ENCODE data around the gene KRTAP2-3. TPM values are rescaled to one million over a fixed set of nuclear protein-coding genes. Genes with fewer than 3 reads are reported as not detected.

Gene KRTAP2-3
- total RNA-seq, 1 experiment from 2014 or later = not detected

- Histone ChIP-seq H3K4me1 (no peaks in the 10 kb centered on the region; the same call in 1 of the 2 replicates), H3K4me3 (no peak within 1 kb of the TSS), H3K36me3 (no peaks in the 10 kb centered on the region), H3K9me3 (replicated peaks) (no peaks in the 10 kb centered on the region), H3K27ac (no peak within 1 kb of the TSS), H3K27me3 (no peaks in the 10 kb centered on the region)
- DNase-seq = no peak
Measured at GRCh38 chr17:41029633-41030245, 30.2 kb downstream of the KRTAP2-3 start, which contains the start of gene KRTAP1-4. Gene KRTAP1-4, minus strand, starts transcription at chr17:41030195. Its CDS starts 117 bp downstream, at chr17:41030078.

- peak; percentile 24 to 36 for DNase-seq
- Histone ChIP-seq H3K4me1 (no peaks in the 10 kb centered on the region), H3K4me3 (no peak within 1 kb of the TSS), H3K27me3 (no peaks in the 10 kb centered on the region), H3K27ac (no peak within 1 kb of the TSS), H3K36me3 (no peaks in the 10 kb centered on the region), H3K9me3 (replicated peaks) (0 out of 2 replicates have a peak, but pooled peaks cover 5% of the 10 kb centered on the region)
Measured at GRCh38 chr17:41026715-41027471, 33.0 kb downstream of the KRTAP2-3 start, which contains the start of gene KRTAP1-5. Gene KRTAP1-5, minus strand, starts transcription at chr17:41027208. Its CDS starts 53 bp downstream, at chr17:41027155.

GRCh38 chr17:41024697-41025096 lies 35.2 kb downstream of the KRTAP2-3 start:
- H3K4me1 ChIP-seq = no peaks in the 10 kb centered on the region
- DNase-seq = no peak
- no peaks in the 10 kb centered on the region for H3K27me3 ChIP-seq
- no peak overlapping the region for H3K4me3 ChIP-seq
- H3K9me3 ChIP-seq (replicated peaks) = 0 out of 2 replicates have a peak, but pooled peaks cover 5% of the 10 kb centered on the region
- H3K27ac ChIP-seq = no peak overlapping the region
- no peaks in the 10 kb centered on the region for H3K36me3 ChIP-seq

- no peak for DNase-seq
- Histone ChIP-seq H3K4me3 (no peak overlapping the region), H3K27ac (no peak overlapping the region), H3K4me1 (no peaks in the 10 kb centered on the region), H3K9me3 (replicated peaks) (0 out of 2 replicates have a peak, but pooled peaks cover 5% of the 10 kb centered on the region), H3K27me3 (no peaks in the 10 kb centered on the region), H3K36me3 (no peaks in the 10 kb centered on the region)
Measured at GRCh38 chr17:41020336-41020735, 39.6 kb downstream of the KRTAP2-3 start.

- Histone ChIP-seq H3K4me1 (no peaks in the 10 kb centered on the region), H3K36me3 (no peaks in the 10 kb centered on the region), H3K4me3 (no peak overlapping the region), H3K27ac (no peak overlapping the region), H3K27me3 (no peaks in the 10 kb centered on the region), H3K9me3 (replicated peaks) (0 out of 2 replicates have a peak, but pooled peaks cover 5% of the 10 kb centered on the region)
- no peak for DNase-seq
Measured at GRCh38 chr17:41019415-41019814, 40.5 kb downstream of the KRTAP2-3 start.

GRCh38 chr17:41018541-41018940 lies 41.4 kb downstream of the KRTAP2-3 start:
- peaks cover 8% of the 10 kb centered on the region for H3K4me1 ChIP-seq
- no peak overlapping the region for H3K4me3 ChIP-seq
- H3K27me3 ChIP-seq = no peaks in the 10 kb centered on the region
- H3K9me3 ChIP-seq (replicated peaks) = 0 out of 2 replicates have a peak, but pooled peaks cover 5% of the 10 kb centered on the region
- no peak for DNase-seq
- H3K36me3 ChIP-seq = no peaks in the 10 kb centered on the region
- H3K27ac ChIP-seq = no peak overlapping the region

GRCh38 chr17:41016578-41017215 lies 43.2 kb downstream of the KRTAP2-3 start:
- H3K36me3 ChIP-seq = no peaks in the 10 kb centered on the region
- no peak overlapping the region for H3K27ac ChIP-seq
- DNase-seq = no peak

GRCh38 chr17:41015454-41015853 lies 44.5 kb downstream of the KRTAP2-3 start:
- no peaks in the 10 kb centered on the region for H3K9me3 ChIP-seq (replicated peaks)
- H3K27me3 ChIP-seq = no peaks in the 10 kb centered on the region
- no peak for DNase-seq
- no peak overlapping the region for H3K4me3 ChIP-seq
- H3K36me3 ChIP-seq = no peaks in the 10 kb centered on the region
- no peak overlapping the region for H3K27ac ChIP-seq
- H3K4me1 ChIP-seq = peaks cover 17% of the 10 kb centered on the region

More at GRCh38 chr17:41016578-41017215, 43.2 kb downstream of the KRTAP2-3 start:
- Histone ChIP-seq H3K9me3 (replicated peaks) (no peaks in the 10 kb centered on the region), H3K27me3 (no peaks in the 10 kb centered on the region), H3K4me3 (no peak overlapping the region), H3K4me1 (peaks cover 17% of the 10 kb centered on the region)

GRCh38 chr17:41013606-41014005 lies 46.3 kb downstream of the KRTAP2-3 start:
- peak; percentile 24 to 49 for DNase-seq
- H3K9me3 ChIP-seq (replicated peaks) = no peaks in the 10 kb centered on the region
- H3K27me3 ChIP-seq = no peaks in the 10 kb centered on the region
- peaks cover 17% of the 10 kb centered on the region for H3K4me1 ChIP-seq
- H3K4me3 ChIP-seq = no peak overlapping the region
- H3K27ac ChIP-seq = peak overlapping the region; percentile 55; the same call in 1 of the 2 replicates
- no peaks in the 10 kb centered on the region for H3K36me3 ChIP-seq

- H3K4me1 ChIP-seq = peaks cover 17% of the 10 kb centered on the region
- no peaks in the 10 kb centered on the region for H3K9me3 ChIP-seq (replicated peaks)
- no peaks in the 10 kb centered on the region for H3K36me3 ChIP-seq
- no peaks in the 10 kb centered on the region for H3K27me3 ChIP-seq
- no peak for DNase-seq
- no peak overlapping the region for H3K4me3 ChIP-seq
- H3K27ac ChIP-seq = peak overlapping the region; percentile 55
Measured at GRCh38 chr17:41013181-41013580, 46.7 kb downstream of the KRTAP2-3 start.

- H3K27ac ChIP-seq = peak overlapping the region; percentile 55
- no peaks in the 10 kb centered on the region for H3K9me3 ChIP-seq (replicated peaks)
- H3K4me1 ChIP-seq = peaks cover 17% of the 10 kb centered on the region
- peak; percentile 21 to 71 for DNase-seq
- H3K4me3 ChIP-seq = no peak overlapping the region
- no peaks in the 10 kb centered on the region for H3K36me3 ChIP-seq
- H3K27me3 ChIP-seq = no peaks in the 10 kb centered on the region
Measured at GRCh38 chr17:41012326-41013120, 47.4 kb downstream of the KRTAP2-3 start.

- Histone ChIP-seq H3K9me3 (replicated peaks) (no peaks in the 10 kb centered on the region), H3K4me1 (peaks cover 17% of the 10 kb centered on the region), H3K27ac (no peak overlapping the region), H3K36me3 (no peaks in the 10 kb centered on the region), H3K4me3 (no peak overlapping the region), H3K27me3 (no peaks in the 10 kb centered on the region)
- DNase-seq = no peak
Measured at GRCh38 chr17:41010441-41010840, 49.5 kb downstream of the KRTAP2-3 start.

- Histone ChIP-seq H3K27ac (no peak overlapping the region), H3K27me3 (no peaks in the 10 kb centered on the region), H3K9me3 (replicated peaks) (no peaks in the 10 kb centered on the region), H3K4me1 (peaks cover 17% of the 10 kb centered on the region), H3K36me3 (no peaks in the 10 kb centered on the region), H3K4me3 (no peak overlapping the region)
- DNase-seq = no peak
Measured at GRCh38 chr17:41009936-41010335, 50.0 kb downstream of the KRTAP2-3 start.

GRCh38 chr17:41009301-41009760 lies 50.6 kb downstream of the KRTAP2-3 start:
- Histone ChIP-seq H3K4me1 (peaks cover 17% of the 10 kb centered on the region), H3K27ac (no peak overlapping the region), H3K27me3 (no peaks in the 10 kb centered on the region), H3K4me3 (no peak overlapping the region), H3K9me3 (replicated peaks) (no peaks in the 10 kb centered on the region), H3K36me3 (no peaks in the 10 kb centered on the region)
- no peak for DNase-seq

Measured in SJCRH30 (cell line).